Activated CD8-positive, alpha-beta memory T cell treated with anti-CD3 and anti-CD28 coated beads, Interleukin-2, amount 50 U/mL, for 1 hour (primary cell): ENCODE data around the gene PRSS57.
A peak's percentile ranks its signal among the peaks of the same experiment; 100 is the strongest.
"Not testable (repeated sequence)": the region's sequence is repeated elsewhere in the genome, so short reads cannot be mapped to it uniquely, and the experiment has no call there.

Experiments used
- DNase-seq: peaks from one replicate; pipeline ENCODE4 v3.0.0-alpha.2; 2020; ENCODE audit errors: extremely low read depth

Gene PRSS57

GRCh38 chr19:695352-695949 is at the start of gene PRSS57:
Gene PRSS57, minus strand, starts transcription at chr19:695452. Its CDS starts 22 bp downstream, at chr19:695430.
- DNase-seq, result no peak

GRCh38 chr19:743168-743687 is 48.0 kb upstream of the PRSS57 start:
- no peak for DNase-seq

- no peak for DNase-seq
Observed at GRCh38 chr19:742540-743075, 47.4 kb upstream of the PRSS57 start.

- DNase-seq, result no peak
Observed at GRCh38 chr19:741506-742131, 46.4 kb upstream of the PRSS57 start.

GRCh38 chr19:740816-741505 is 45.7 kb upstream of the PRSS57 start:
- DNase-seq, result not testable (repeated sequence)

- no peak for DNase-seq
Observed at GRCh38 chr19:739998-740715, 44.9 kb upstream of the PRSS57 start.

- DNase-seq, result no peak
Observed at GRCh38 chr19:738509-739128, 43.4 kb upstream of the PRSS57 start.

GRCh38 chr19:737591-738093 is 42.4 kb upstream of the PRSS57 start:
- peak; percentile 9 for DNase-seq

- no peak for DNase-seq
Observed at GRCh38 chr19:736125-736524, 40.9 kb upstream of the PRSS57 start.

GRCh38 chr19:734716-735115 is 39.5 kb upstream of the PRSS57 start:
- DNase-seq, result no peak

- no peak for DNase-seq
Observed at GRCh38 chr19:732148-733069, 37.2 kb upstream of the PRSS57 start.

GRCh38 chr19:731000-731399 is 35.7 kb upstream of the PRSS57 start:
- DNase-seq, result no peak

GRCh38 chr19:729965-730668 is 34.9 kb upstream of the PRSS57 start:
- DNase-seq, result no peak

- DNase-seq, result not testable (repeated sequence)
Observed at GRCh38 chr19:729564-729963, 34.3 kb upstream of the PRSS57 start.

- DNase-seq, result no peak
Observed at GRCh38 chr19:728011-728410, 32.8 kb upstream of the PRSS57 start.

GRCh38 chr19:726993-727956 is 32.0 kb upstream of the PRSS57 start:
- no peak for DNase-seq

GRCh38 chr19:725461-726089 is 30.3 kb upstream of the PRSS57 start:
- no peak for DNase-seq

GRCh38 chr19:723714-724113 is 28.5 kb upstream of the PRSS57 start:
- DNase-seq, result no peak
